T-helper 17 cell (primary cell): ENCODE measurements around the gene CWF19L2. TPM values are rescaled to one million over a fixed set of nuclear protein-coding genes. Genes with fewer than 3 reads are reported as not detected.

Experiments used
- ATAC-seq: fragments of 150-1000 bp; cut with Tn5 transposase; 2 replicates; pipeline ENCODE4 v1.10.0; 2021; ENCODE audit warnings: mild to moderate bottlenecking, moderate library complexity
- DNase-seq, 3 donors: peaks; one replicate each; pipeline versions ENCODE4 v3.0.0 to v3.0.0-alpha.2; 2020 to 2021
- H3K9me3 ChIP-seq: one replicate; pipeline ENCODE4 v1.7.0; 2013; ENCODE audit warnings: low read length, mild to moderate bottlenecking; ENCODE audit not compliant: control insufficient read depth, poor library complexity, severe bottlenecking
- H3K27ac Mint-ChIP-seq: one replicate; pipeline ENCODE4 v1.8.0; 2022; ENCODE audit warnings: mild to moderate bottlenecking, moderate library complexity, mixed read lengths
- H3K27me3 Mint-ChIP-seq: one replicate; pipeline ENCODE4 v1.8.0; 2022; ENCODE audit warnings: mixed read lengths
- H3K36me3 Mint-ChIP-seq: one replicate; pipeline ENCODE4 v1.8.0; 2022; ENCODE audit warnings: low read depth, mixed read lengths
- H3K4me1 Mint-ChIP-seq: one replicate; pipeline ENCODE4 v1.8.0; 2022; ENCODE audit warnings: mild to moderate bottlenecking, mixed read lengths
- H3K4me3 Mint-ChIP-seq: one replicate; pipeline ENCODE4 v1.8.0; 2022; ENCODE audit warnings: mild to moderate bottlenecking, moderate library complexity, mixed read lengths
- total RNA-seq, 4 donors: library from RNA in 2 of 4; stranded (reverse) in 2 of 4; gene quantifications; one replicate each; pipeline ENCODE4 v1.2.3 and lab custom pipeline; 2022 to 2026

The CWF19L2 gene
- total RNA-seq, 2 donors from 2014 or later = 22.4 to 24.2 TPM

DNA sequence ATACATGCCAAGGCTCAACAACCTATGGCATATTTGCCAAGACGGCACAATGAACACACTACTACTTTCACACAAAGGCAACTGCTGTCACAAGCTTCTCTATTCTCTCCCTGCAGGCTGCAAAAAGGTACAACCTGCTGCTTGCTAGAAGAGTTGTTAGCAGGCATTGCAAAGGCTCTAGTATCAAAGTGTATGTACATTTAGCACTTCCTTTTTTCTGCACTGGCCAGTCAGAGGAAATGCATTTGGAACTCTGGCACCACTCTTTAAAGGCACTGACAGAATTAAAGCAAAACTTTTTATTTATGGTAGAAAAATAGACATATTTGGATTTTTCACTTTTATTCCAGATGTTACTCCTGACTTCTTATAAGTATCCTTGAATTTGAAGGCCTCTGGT, 125.9 kb downstream of the CWF19L2 start:
- DNase-seq (no peak), ATAC-seq (no peak)
- Mint-ChIP-seq H3K4me3 (no peak overlapping the region), H3K36me3 (peaks cover 9% of the 10 kb centered on the region), H3K4me1 (no peaks in the 10 kb centered on the region), H3K27ac (no peak overlapping the region), H3K27me3 (no peaks in the 10 kb centered on the region)
- no peaks in the 10 kb centered on the region for H3K9me3 ChIP-seq

DNA sequence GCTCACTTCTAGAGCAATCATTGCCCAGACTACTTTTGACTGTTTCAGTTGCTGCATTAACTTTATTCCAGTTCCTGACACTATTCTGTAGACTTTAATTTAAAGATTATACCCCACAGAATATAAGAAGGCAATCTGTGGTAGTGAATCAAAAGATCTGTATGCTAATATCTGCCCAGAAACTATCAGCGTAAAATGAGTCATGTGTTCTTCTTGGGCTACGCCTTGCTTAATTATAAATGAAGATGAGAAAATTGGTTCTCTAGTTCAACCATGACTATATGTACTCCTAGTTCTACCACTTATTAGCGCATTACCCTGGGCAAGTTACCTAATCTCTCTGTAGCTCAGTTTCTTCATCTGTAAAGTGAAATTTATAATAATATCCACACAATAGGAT, 128.5 kb downstream of the CWF19L2 start:
- no peak overlapping the region for H3K27ac Mint-ChIP-seq
- no peaks in the 10 kb centered on the region for H3K9me3 ChIP-seq
- peaks cover 6% of the 10 kb centered on the region for H3K36me3 Mint-ChIP-seq
- no peaks in the 10 kb centered on the region for H3K27me3 Mint-ChIP-seq
- no peaks in the 10 kb centered on the region for H3K4me1 Mint-ChIP-seq
- DNase-seq = no peak
- H3K4me3 Mint-ChIP-seq = no peak overlapping the region
- no peak for ATAC-seq

DNA sequence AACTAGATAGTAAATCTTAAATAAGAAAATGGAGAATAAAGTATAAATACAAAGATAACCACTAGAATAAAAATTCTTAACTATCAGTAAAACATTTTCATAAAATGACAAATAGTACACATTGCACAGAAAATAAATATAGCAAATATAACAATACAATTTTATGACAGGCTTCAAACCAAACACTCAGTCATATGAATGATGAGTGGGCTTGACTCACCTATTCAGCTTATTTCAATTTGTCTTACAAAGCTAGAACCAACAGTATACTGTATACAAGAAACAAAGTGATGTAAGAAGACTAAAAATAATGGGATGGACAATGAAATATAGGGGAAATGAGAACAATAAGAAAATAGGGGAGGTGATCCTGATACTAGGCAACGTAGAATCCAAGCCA, 141.2 kb downstream of the CWF19L2 start:
- Mint-ChIP-seq H3K27me3 (no peaks in the 10 kb centered on the region), H3K36me3 (peaks cover 7% of the 10 kb centered on the region), H3K4me3 (no peak overlapping the region), H3K27ac (no peak overlapping the region), H3K4me1 (no peaks in the 10 kb centered on the region)
- peaks cover 3% of the 10 kb centered on the region for H3K9me3 ChIP-seq
- no peak for DNase-seq
- no peak for ATAC-seq

DNA sequence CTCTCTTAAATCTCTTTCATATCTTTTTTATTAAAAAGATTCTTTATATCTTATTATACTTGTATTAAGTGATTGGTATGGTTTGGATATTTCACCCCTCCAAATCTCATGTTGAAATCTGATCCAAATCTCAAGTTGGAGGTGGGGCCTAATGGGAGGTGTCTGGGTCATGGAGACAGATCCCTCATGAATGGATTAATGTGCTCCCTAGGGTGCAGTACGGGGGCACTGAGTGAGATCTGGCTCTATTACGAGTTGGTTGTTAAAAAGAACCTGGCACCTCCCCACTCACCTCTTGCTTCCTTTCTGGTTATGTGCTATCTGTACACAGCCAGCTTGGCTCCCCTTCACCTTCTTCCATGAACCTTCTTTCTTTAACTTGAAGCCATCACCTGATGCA, 149.6 kb downstream of the CWF19L2 start:
- H3K4me3 Mint-ChIP-seq = no peak overlapping the region
- no peaks in the 10 kb centered on the region for H3K27me3 Mint-ChIP-seq
- ATAC-seq = no peak

DNA sequence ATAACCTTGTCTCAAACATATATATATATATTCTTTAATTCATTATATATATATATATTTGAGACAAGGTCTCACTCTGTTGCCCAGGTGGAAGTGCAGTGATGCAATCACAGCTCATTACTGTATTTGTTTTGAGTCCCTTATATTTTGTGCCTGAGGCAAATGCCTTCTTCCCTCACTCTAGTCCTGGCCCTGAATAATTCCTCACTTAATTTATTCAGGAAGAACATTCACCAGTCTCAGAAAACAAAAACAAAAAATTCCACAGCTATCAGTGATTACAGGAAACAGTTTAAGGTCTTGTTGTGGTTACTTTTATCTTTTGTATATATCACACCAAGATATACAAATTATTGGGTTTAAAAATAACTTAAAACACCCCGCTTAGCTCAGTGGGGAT, 155.7 kb downstream of the CWF19L2 start:
- DNase-seq = no peak
- Mint-ChIP-seq H3K4me3 (no peak overlapping the region), H3K27ac (no peak overlapping the region), H3K4me1 (no peaks in the 10 kb centered on the region), H3K36me3 (peaks cover 8% of the 10 kb centered on the region), H3K27me3 (no peaks in the 10 kb centered on the region)
- ATAC-seq = no peak
- H3K9me3 ChIP-seq = no peaks in the 10 kb centered on the region

More for the DNA sequence above, 149.6 kb downstream of the CWF19L2 start:
- peaks cover 16% of the 10 kb centered on the region for H3K36me3 Mint-ChIP-seq
- no peak for DNase-seq
- H3K27ac Mint-ChIP-seq = no peak overlapping the region
- H3K4me1 Mint-ChIP-seq = no peaks in the 10 kb centered on the region
- no peaks in the 10 kb centered on the region for H3K9me3 ChIP-seq

DNA sequence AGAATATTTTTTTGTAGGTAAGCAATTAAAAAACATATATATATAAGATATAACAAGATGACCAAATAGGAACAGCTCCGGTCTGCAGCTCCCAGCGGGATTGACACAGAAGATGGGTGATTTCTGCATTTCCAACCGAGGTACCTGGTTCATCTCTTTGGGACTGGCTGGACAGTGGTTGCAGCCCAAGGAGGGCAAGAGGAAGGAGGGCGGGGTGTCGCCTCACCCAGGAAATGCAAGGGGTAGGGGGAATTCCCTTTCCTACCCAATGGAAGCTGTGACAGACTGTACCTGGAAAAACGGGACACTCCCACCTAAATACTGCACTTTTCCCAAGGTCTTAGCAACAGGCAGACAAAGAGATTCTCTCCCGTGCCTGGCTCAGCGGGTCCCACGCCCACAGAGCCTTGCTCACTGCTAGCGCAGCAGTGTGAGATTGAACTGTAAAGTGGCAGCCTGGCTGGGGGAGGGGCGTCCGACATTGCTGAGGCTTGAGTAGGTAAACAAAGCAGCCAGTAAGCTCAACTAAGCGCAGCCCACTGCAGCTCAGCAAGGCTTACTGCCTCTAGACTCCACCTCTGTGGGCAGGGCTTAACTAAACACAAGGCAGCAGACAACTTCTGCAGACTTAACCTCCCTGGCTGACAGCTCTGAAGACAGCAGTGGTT, 163.8 kb downstream of the CWF19L2 start:
- Mint-ChIP-seq H3K4me3 (no peak overlapping the region), H3K27me3 (no peaks in the 10 kb centered on the region), H3K4me1 (no peaks in the 10 kb centered on the region), H3K36me3 (peaks cover 12% of the 10 kb centered on the region), H3K27ac (no peak overlapping the region)
- ATAC-seq (no peak), DNase-seq (no peak)
- no peaks in the 10 kb centered on the region for H3K9me3 ChIP-seq

DNA sequence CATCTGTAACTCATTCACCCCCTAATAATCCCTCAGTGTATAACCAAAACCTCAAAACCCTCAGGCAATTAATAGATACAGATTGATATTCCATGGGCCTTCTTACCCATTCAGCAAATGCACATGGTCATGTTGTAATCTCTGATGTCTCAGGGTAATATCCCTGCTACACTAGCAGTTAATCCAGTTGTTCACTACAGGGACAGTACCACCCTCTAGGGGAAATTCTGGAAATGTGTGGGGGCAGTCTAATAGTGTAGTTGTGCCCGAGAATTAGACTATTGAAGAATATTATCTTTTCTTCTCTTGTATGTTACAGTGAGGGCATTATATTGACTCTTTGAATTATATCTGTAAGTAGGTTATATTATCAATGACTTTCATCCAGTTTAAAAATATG, 175.4 kb downstream of the CWF19L2 start:
- H3K4me3 Mint-ChIP-seq = no peak overlapping the region
- no peaks in the 10 kb centered on the region for H3K27me3 Mint-ChIP-seq
- H3K4me1 Mint-ChIP-seq = no peaks in the 10 kb centered on the region
- ATAC-seq (no peak), DNase-seq (no peak)
- no peak overlapping the region for H3K27ac Mint-ChIP-seq
- no peaks in the 10 kb centered on the region for H3K36me3 Mint-ChIP-seq
- no peaks in the 10 kb centered on the region for H3K9me3 ChIP-seq

Other genes with a start within 250 kb of the CWF19L2 start
- 10 to 100 TPM in 1 of 2 donors, 1 to 10 TPM in 1; 8.9 to 12.4 TPM for gene ALKBH8, start 107.9 kb upstream of the CWF19L2 start, total RNA-seq
- gene ELMOD1, start 133.3 kb upstream of the CWF19L2 start, total RNA-seq = not detected